Testis (tissue), 2 donors: ENCODE results near the gene CAV3.

Experiments used
- CTCF ChIP-seq, 3 experiments: fragments of 450-650 bp in 2 of 3; fragments of 200-600 bp in 1 of 3; sonication (generic) in 1 of 3; IDR thresholded peaks; one replicate each; pipeline ENCODE4 v1.5.1; 2016 to 2019; ENCODE audit warnings: antibody characterized with exemption in 3 of 3, mild to moderate bottlenecking in 2 of 3, moderate library complexity in 1 of 3
- POLR2A ChIP-seq: fragments of 450-650 bp; IDR thresholded peaks from one replicate; pipeline ENCODE4 v1.6.1; 2017; ENCODE audit warnings: antibody characterized with exemption, mild to moderate bottlenecking, moderate library complexity

- TF ChIP-seq CTCF (IDR thresholded peaks at IDR 0.05): no peak
- TF ChIP-seq POLR2A: no peak
These were observed at the start of gene CAV3 for GRCh38 chr3:8733332-8734094.
